ENCODE results near the gene ZNF662.

Gene ZNF662

GRCh38 chr3:42884324-42884723, 21.6 kb upstream of the ZNF662 start:
- H3K4me2 ChIP-seq (ENCODE audit: low read depth, low read length) = no peak overlapping the region
- TF ChIP-seq EZH2phosphoT487 (IDR thresholded peaks at IDR 0.05; ENCODE audit: low read length) (no peak), EZH2 (optimal IDR thresholded peaks at IDR 0.05; ENCODE audit: low read depth, low read length) (no peak), CTCF (IDR thresholded peaks at IDR 0.05; ENCODE audit: low read length) (no peak)
- no peaks in the 10 kb centered on the region for H3F3A ChIP-seq (ENCODE audit: insufficient read depth, low read length)
- H3K79me2 ChIP-seq (ENCODE audit: low read length) = no peaks in the 10 kb centered on the region
- H3K9ac ChIP-seq (ENCODE audit: low read length) = no peak overlapping the region
- H3K27ac ChIP-seq (ENCODE audit: low read length) = no peak overlapping the region
- H3K4me3 ChIP-seq (ENCODE audit: low read length) = no peak overlapping the region
- DNase-seq = peak; percentile 15
- no peaks in the 10 kb centered on the region for H3K9me3 ChIP-seq (replicated peaks; ENCODE audit: insufficient read depth, low read length)
- H2AFZ ChIP-seq (ENCODE audit: low read length) = no peak overlapping the region
- H4K20me1 ChIP-seq (ENCODE audit: insufficient read depth, low read length) = no peaks in the 10 kb centered on the region
- no peaks in the 10 kb centered on the region for H3K9me2 ChIP-seq (replicated peaks; ENCODE audit: insufficient read depth, low read length)
- H3K4me1 ChIP-seq (ENCODE audit: low read length) = no peaks in the 10 kb centered on the region
- H3K27me3 ChIP-seq (replicated peaks; ENCODE audit: insufficient read depth, low read length) = no peaks in the 10 kb centered on the region
- H3K36me3 ChIP-seq (replicated peaks; ENCODE audit: insufficient read depth, low read length) = no peaks in the 10 kb centered on the region

- Histone ChIP-seq H3K9ac (ENCODE audit: low read length) (no peak overlapping the region), H3K36me3 (replicated peaks; ENCODE audit: insufficient read depth, low read length) (no peaks in the 10 kb centered on the region), H3K27me3 (replicated peaks; ENCODE audit: insufficient read depth, low read length) (no peaks in the 10 kb centered on the region), H3K9me2 (replicated peaks; ENCODE audit: insufficient read depth, low read length) (no peaks in the 10 kb centered on the region), H4K20me1 (ENCODE audit: insufficient read depth, low read length) (no peaks in the 10 kb centered on the region), H3K79me2 (ENCODE audit: low read length) (no peaks in the 10 kb centered on the region), H3K9me3 (replicated peaks; ENCODE audit: insufficient read depth, low read length) (no peaks in the 10 kb centered on the region), H3K4me2 (ENCODE audit: low read depth, low read length) (no peak overlapping the region), H3K27ac (ENCODE audit: low read length) (no peak overlapping the region), H2AFZ (ENCODE audit: low read length) (no peak overlapping the region), H3F3A (ENCODE audit: insufficient read depth, low read length) (no peaks in the 10 kb centered on the region), H3K4me1 (ENCODE audit: low read length) (no peaks in the 10 kb centered on the region), H3K4me3 (ENCODE audit: low read length) (no peak overlapping the region)
- no peak for DNase-seq
- TF ChIP-seq EZH2phosphoT487 (IDR thresholded peaks at IDR 0.05; ENCODE audit: low read length) = no peak
- no peak for TF ChIP-seq EZH2 (optimal IDR thresholded peaks at IDR 0.05; ENCODE audit: low read depth, low read length)
- TF ChIP-seq CTCF (IDR thresholded peaks at IDR 0.05; ENCODE audit: low read length) = no peak
Measured at GRCh38 chr3:42886294-42886822, 19.6 kb upstream of the ZNF662 start.

GRCh38 chr3:42887084-42887483, 18.9 kb upstream of the ZNF662 start:
- DNase-seq = no peak
- Histone ChIP-seq H3K27me3 (replicated peaks; ENCODE audit: insufficient read depth, low read length) (no peaks in the 10 kb centered on the region), H3K9me2 (replicated peaks; ENCODE audit: insufficient read depth, low read length) (no peaks in the 10 kb centered on the region), H4K20me1 (ENCODE audit: insufficient read depth, low read length) (no peaks in the 10 kb centered on the region), H3K79me2 (ENCODE audit: low read length) (no peaks in the 10 kb centered on the region), H2AFZ (ENCODE audit: low read length) (no peak overlapping the region), H3K27ac (ENCODE audit: low read length) (no peak overlapping the region), H3K4me2 (ENCODE audit: low read depth, low read length) (no peak overlapping the region), H3K36me3 (replicated peaks; ENCODE audit: insufficient read depth, low read length) (no peaks in the 10 kb centered on the region), H3K4me3 (ENCODE audit: low read length) (no peak overlapping the region), H3K9me3 (replicated peaks; ENCODE audit: insufficient read depth, low read length) (no peaks in the 10 kb centered on the region), H3F3A (ENCODE audit: insufficient read depth, low read length) (no peaks in the 10 kb centered on the region), H3K9ac (ENCODE audit: low read length) (no peak overlapping the region), H3K4me1 (ENCODE audit: low read length) (no peaks in the 10 kb centered on the region)
- TF ChIP-seq EZH2 (optimal IDR thresholded peaks at IDR 0.05; ENCODE audit: low read depth, low read length) = no peak
- TF ChIP-seq EZH2phosphoT487 (IDR thresholded peaks at IDR 0.05; ENCODE audit: low read length) = no peak
- TF ChIP-seq CTCF (IDR thresholded peaks at IDR 0.05; ENCODE audit: low read length) = no peak
